Chondrocyte (in vitro differentiated cells): ENCODE data around the gene KCNAB1. TPM values are rescaled to one million over a fixed set of nuclear protein-coding genes. Genes with fewer than 3 reads are reported as not detected.

Experiments
- DNase-seq: peaks from one replicate; pipeline ENCODE4 v3.0.0; 2021; ENCODE audit warnings: mixed read lengths, low spot score
- H3K27ac Mint-ChIP-seq: one replicate; pipeline ENCODE4 v1.8.0; 2021; ENCODE audit warnings: mild to moderate bottlenecking, moderate library complexity, mixed read lengths; ENCODE audit not compliant: unreplicated experiment
- H3K27me3 Mint-ChIP-seq: 2 replicates; pipeline ENCODE4 v1.8.0; 2021; ENCODE audit warnings: low read depth, mixed read lengths
- H3K36me3 Mint-ChIP-seq: 2 replicates; pipeline ENCODE4 v1.8.0; 2021; ENCODE audit warnings: low read depth, mixed read lengths
- H3K4me1 Mint-ChIP-seq: 2 replicates; pipeline ENCODE4 v1.8.0; 2021; ENCODE audit warnings: low read depth, mild to moderate bottlenecking, mixed read lengths
- H3K4me3 Mint-ChIP-seq: one replicate; pipeline ENCODE4 v1.8.0; 2021; ENCODE audit warnings: mild to moderate bottlenecking, moderate library complexity, mixed read lengths; ENCODE audit not compliant: unreplicated experiment
- H3K9me3 Mint-ChIP-seq: 2 replicates; pipeline ENCODE4 v1.8.0; 2021; ENCODE audit warnings: low read depth, mixed read lengths
- CTCF ChIP-seq: fragments of 200-600 bp; sonication (generic); IDR thresholded peaks from 2 replicates; pipeline ENCODE4 v1.5.0; 2021; ENCODE audit warnings: antibody characterized with exemption, mild to moderate bottlenecking, moderate library complexity
- total RNA-seq: library from RNA; stranded (reverse); gene quantifications from 3 replicates; pipeline ENCODE4 v1.2.1, GENCODE V29; 2021

The KCNAB1 gene
- total RNA-seq, 1 donor from 2014 or later: 3.4 TPM

DNA sequence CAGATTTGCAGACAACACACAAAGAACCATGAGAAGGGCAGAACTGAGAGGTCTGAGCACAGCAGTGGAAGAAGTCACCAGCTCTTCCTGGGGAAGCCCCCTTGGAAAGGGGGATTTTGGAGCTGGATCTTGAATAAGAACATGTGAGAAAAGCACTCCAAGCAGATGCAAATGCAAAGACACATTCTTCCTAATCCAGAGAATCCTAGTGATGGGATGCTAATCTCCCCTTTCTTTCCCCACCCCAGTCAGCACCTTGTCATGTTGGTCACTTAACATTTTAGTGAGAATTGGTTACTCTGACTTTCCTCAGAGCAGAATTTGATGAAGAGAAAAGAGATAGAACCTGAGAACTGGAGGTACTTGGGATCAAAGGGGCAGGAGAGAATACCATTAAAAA, 286.0 kb downstream of the KCNAB1 start:
- H3K36me3 Mint-ChIP-seq: no peaks in the 10 kb centered on the region
- H3K9me3 Mint-ChIP-seq: no peaks in the 10 kb centered on the region
- H3K27me3 Mint-ChIP-seq: peaks cover 1% of the 10 kb centered on the region
- DNase-seq: no peak
- no peak overlapping the region for H3K27ac Mint-ChIP-seq
- H3K4me1 Mint-ChIP-seq: peaks cover 9% of the 10 kb centered on the region
- no peak overlapping the region for H3K4me3 Mint-ChIP-seq
- no peak for TF ChIP-seq CTCF

DNA sequence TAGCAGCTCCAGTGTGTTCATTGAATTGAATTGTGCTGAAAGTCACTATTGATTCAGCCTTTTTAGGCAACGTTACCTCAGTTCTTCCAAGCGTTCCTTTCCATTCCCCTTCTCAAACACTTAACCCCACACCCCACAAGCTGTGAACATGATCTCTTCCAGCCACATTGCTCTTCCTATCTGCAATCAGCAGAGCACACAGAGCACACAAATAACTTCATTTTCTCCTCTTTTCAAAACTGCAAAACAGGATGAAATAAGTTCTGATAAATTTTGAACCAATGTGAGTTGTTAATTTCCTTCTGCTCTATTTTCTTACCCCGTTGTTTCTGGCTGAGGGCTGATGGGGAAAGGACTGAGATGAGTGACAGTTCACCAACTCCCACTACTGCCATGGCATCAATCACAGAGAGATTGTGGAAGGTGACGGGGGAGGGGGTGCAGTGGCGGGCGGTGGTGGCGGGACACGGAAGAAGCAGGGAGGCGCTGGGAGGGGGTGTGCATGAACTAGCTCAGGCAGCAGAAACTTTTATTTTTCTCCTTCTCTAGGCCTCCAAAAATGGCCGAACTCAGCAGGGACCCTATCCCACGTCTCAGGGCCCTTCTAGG, 287.3 kb downstream of the KCNAB1 start:
- Mint-ChIP-seq H3K4me1 (no peaks in the 10 kb centered on the region), H3K27ac (no peak overlapping the region), H3K36me3 (no peaks in the 10 kb centered on the region), H3K9me3 (no peaks in the 10 kb centered on the region), H3K27me3 (peaks cover 1% of the 10 kb centered on the region), H3K4me3 (no peak overlapping the region)
- DNase-seq: no peak
- TF ChIP-seq CTCF: no peak

GRCh38 chr3:156409694-156410093, 289.3 kb downstream of the KCNAB1 start:
- TF ChIP-seq CTCF: no peak
- no peaks in the 10 kb centered on the region for H3K36me3 Mint-ChIP-seq
- DNase-seq: no peak

GRCh38 chr3:156412600-156412999, 292.2 kb downstream of the KCNAB1 start:
- TF ChIP-seq CTCF: no peak
- Mint-ChIP-seq H3K4me1 (peaks cover 2% of the 10 kb centered on the region), H3K27me3 (no peaks in the 10 kb centered on the region), H3K27ac (no peak overlapping the region), H3K36me3 (peaks cover 1% of the 10 kb centered on the region), H3K4me3 (no peak overlapping the region), H3K9me3 (no peaks in the 10 kb centered on the region)
- DNase-seq: no peak

More at GRCh38 chr3:156409694-156410093, 289.3 kb downstream of the KCNAB1 start:
- Mint-ChIP-seq H3K9me3 (no peaks in the 10 kb centered on the region), H3K4me3 (no peak overlapping the region), H3K27me3 (peaks cover 1% of the 10 kb centered on the region), H3K4me1 (no peaks in the 10 kb centered on the region), H3K27ac (no peak overlapping the region)

DNA sequence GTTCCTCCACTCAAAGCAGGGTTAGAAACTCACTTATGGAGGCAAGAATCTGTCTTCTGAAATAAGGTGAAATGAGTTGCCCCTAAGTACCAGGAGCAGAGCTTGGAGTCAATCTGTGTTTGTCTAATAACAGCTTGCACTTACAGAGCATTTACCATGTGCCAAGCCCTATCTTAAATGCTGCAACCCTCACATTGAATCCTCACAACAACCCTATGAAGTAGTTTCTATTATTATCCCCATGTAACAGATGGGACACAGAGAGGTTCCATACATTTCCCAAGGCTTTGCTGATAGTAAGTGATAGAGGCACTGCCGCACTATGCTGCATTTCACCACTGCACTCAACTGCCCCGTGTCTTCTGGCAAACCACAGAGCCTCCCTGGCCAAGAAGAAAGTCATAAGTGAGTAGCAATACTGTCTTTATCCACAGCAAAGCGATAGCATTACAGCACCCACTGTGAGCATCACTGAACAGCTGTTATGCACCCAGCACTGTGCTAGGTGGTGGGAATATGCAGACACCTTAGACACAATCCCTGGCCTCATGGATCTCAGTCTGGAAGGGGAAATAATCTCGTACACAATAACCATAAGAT, 293.0 kb downstream of the KCNAB1 start:
- Mint-ChIP-seq H3K36me3 (peaks cover 1% of the 10 kb centered on the region), H3K4me3 (no peak overlapping the region), H3K27me3 (peaks cover 2% of the 10 kb centered on the region), H3K4me1 (peaks cover 2% of the 10 kb centered on the region), H3K27ac (no peak overlapping the region), H3K9me3 (no peaks in the 10 kb centered on the region)
- no peak for TF ChIP-seq CTCF
- DNase-seq: no peak
